Tibial nerve (tissue), 4 donors: ENCODE data around the gene MOSMO.

ENCODE experiments used
- EP300 ChIP-seq, 2 donors: sonication (generic); formaldehyde crosslinking; IDR thresholded peaks; one replicate each; pipeline ENCODE4 v1.6.1; 2017; ENCODE audit warnings: antibody characterized with exemption in 2 of 2, mild to moderate bottlenecking in 1 of 2
- POLR2A ChIP-seq, 2 donors: fragments of 450-650 bp; IDR thresholded peaks; one replicate each; pipeline ENCODE4 v1.6.1; 2017; ENCODE audit warnings: antibody characterized with exemption in 2 of 2, mild to moderate bottlenecking in 2 of 2, moderate library complexity in 2 of 2
- TF ChIP-seq, protein P1 (sequence below), 5 experiments: fragments of 200-600 bp in 3 of 5; fragments of 450-650 bp in 2 of 5; sonication (generic) in 3 of 5; IDR thresholded peaks; one replicate each; pipeline ENCODE4 v1.5.1; 2016 to 2019; ENCODE audit warnings: antibody characterized with exemption in 5 of 5, mild to moderate bottlenecking in 3 of 5, moderate library complexity in 2 of 5

DNA sequence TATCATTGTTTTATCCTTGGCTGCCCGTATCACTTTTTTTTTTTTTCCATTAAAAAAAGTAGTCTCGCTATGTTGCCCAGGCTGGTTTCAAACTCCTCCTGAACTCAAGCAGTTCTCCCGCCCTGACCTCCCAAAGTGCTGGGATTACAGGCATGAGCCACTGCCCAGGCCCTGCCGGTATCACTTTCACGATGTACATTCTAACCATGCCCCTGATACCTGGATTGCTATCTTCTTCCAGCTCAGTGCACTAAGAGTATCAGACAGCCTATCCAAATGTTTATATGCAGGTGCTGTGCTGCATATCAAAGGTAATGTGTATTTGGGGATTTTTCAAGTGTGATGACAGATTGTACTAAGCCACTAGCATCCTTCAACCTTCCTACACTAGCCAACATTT is 14.2 kb downstream of the MOSMO start:
- TF ChIP-seq EP300 (IDR thresholded peaks at IDR 0.05) (no peak), POLR2A (IDR thresholded peaks at IDR 0.05) (no peak)
- TF ChIP-seq, protein P1, sequence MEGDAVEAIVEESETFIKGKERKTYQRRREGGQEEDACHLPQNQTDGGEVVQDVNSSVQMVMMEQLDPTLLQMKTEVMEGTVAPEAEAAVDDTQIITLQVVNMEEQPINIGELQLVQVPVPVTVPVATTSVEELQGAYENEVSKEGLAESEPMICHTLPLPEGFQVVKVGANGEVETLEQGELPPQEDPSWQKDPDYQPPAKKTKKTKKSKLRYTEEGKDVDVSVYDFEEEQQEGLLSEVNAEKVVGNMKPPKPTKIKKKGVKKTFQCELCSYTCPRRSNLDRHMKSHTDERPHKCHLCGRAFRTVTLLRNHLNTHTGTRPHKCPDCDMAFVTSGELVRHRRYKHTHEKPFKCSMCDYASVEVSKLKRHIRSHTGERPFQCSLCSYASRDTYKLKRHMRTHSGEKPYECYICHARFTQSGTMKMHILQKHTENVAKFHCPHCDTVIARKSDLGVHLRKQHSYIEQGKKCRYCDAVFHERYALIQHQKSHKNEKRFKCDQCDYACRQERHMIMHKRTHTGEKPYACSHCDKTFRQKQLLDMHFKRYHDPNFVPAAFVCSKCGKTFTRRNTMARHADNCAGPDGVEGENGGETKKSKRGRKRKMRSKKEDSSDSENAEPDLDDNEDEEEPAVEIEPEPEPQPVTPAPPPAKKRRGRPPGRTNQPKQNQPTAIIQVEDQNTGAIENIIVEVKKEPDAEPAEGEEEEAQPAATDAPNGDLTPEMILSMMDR (IDR thresholded peaks at IDR 0.05): no peak
